BJ (cell line): ENCODE results near the gene TBL1X. TPM values are rescaled to one million over a fixed set of nuclear protein-coding genes. Genes with fewer than 3 reads are reported as not detected.
A peak's percentile ranks its signal among the peaks of the same experiment; 100 is the strongest.

Experiments used
- CTCF ChIA-PET: fragments of 350-600 bp; formaldehyde crosslinking; extraction: SDS; loops from one replicate; lab custom pipeline; 2021; ENCODE audit warnings: antibody characterized with exemption, inconsistent platforms; lab: Yijun Ruan, JAX
- POLR2A ChIA-PET: fragments of 300-600 bp; sonication (Branson Sonifier 250); formaldehyde crosslinking; extraction: SDS; loops from one replicate; lab custom pipeline; 2021; ENCODE audit warnings: antibody characterized with exemption; lab: Charles Lee
- DNase-seq: peaks from one replicate; pipeline ENCODE4 v3.0.0-alpha.2; 2011; ENCODE audit warnings: low read depth
- H3K27me3 ChIP-seq: 2 replicates; pipeline ENCODE4 v1.6.0; 2011; ENCODE audit warnings: low read length; ENCODE audit not compliant: control insufficient read depth, insufficient read depth
- H3K36me3 ChIP-seq: 2 replicates; pipeline ENCODE4 v1.5.1; 2011; ENCODE audit warnings: low read length; ENCODE audit not compliant: control insufficient read depth, insufficient read depth
- H3K4me3 ChIP-seq: 2 replicates; pipeline ENCODE4 v1.5.1; 2011; ENCODE audit warnings: low read depth, mild to moderate bottlenecking, control low read depth, low read length
- CTCF ChIP-seq: IDR thresholded peaks from 2 replicates; pipeline ENCODE4 v1.5.1; 2011; ENCODE audit warnings: low read depth, mild to moderate bottlenecking, control low read depth, inconsistent platforms, low read length, moderate library complexity; ENCODE audit not compliant: insufficient read depth
- polyA plus RNA-seq: library from polyadenylated mRNA; depleted of rRNA; stranded (reverse); fragments of >200 nt; gene quantifications from 2 replicates; pipeline ENCODE4 v1.2.3, GENCODE V29; 2011

Gene TBL1X
- polyA plus RNA-seq, 1 experiment = 13.2 TPM

DNA sequence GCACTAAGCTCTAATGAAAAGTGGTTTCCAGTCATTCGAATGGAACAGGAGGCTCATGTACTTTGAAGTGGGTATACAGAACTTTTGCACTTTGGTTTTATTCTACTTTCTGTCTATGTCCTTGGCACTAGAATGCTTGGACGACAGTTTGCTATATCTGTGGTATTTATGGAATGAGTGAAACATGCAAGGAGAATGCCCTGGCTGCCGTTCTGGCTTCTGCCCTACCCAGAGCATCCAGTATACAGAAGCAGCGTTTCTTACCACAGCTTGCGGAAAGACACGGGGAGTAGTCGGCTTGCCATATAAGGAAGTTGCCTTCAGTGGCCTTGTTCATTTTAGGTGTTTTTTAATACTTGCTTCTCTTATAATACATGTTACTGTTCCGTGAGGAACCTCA is 98.0 kb downstream of the TBL1X start:
- Histone ChIP-seq H3K36me3 (no peaks in the 10 kb centered on the region), H3K27me3 (no peaks in the 10 kb centered on the region), H3K4me3 (no peak overlapping the region)
- ChIA-PET CTCF (interaction anchor here (0.6 kb wide), 1 partner anchor 26 kb away, joined by 4 read pairs; no protein-coding TSS in a partner anchor), POLR2A (no interaction called here)
- DNase-seq = peak; percentile 57
- TF ChIP-seq CTCF = no peak

DNA sequence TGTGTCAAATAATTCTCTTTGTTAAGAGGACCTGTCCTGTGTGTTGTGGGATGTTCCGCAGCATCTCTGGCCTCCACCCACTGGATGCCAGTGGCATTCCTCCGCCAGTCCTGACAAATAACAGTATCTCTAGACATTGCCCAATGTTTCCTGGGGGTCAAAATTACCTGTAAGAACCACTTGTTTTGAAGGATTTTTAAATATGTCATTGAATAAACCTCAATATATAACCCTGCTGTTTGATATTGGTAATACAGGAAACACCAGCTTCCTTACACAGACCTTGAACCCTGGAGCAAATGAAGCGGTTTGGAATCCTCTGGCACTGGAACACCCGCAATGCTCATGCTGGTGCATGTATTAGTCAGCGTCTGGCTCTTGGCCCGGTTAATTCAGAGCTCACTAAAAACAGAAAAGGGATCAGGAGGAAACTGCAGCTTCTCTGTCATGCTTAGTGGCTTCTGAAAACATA is 101.3 kb downstream of the TBL1X start:
- peak; percentile 32 for DNase-seq
- no peaks in the 10 kb centered on the region for H3K27me3 ChIP-seq
- POLR2A ChIA-PET = no interaction called here
- no peak for TF ChIP-seq CTCF
- H3K36me3 ChIP-seq = no peaks in the 10 kb centered on the region
- CTCF ChIA-PET = no interaction called here
- no peak overlapping the region for H3K4me3 ChIP-seq

GRCh38 chrX:9569876-9570301 is 105.0 kb downstream of the TBL1X start:
- Histone ChIP-seq H3K27me3 (no peaks in the 10 kb centered on the region), H3K4me3 (no peak overlapping the region), H3K36me3 (no peaks in the 10 kb centered on the region)
- CTCF ChIA-PET = interaction anchor here (0.7 kb wide), 1 partner anchor 152 kb away, joined by 3 read pairs; no protein-coding TSS in a partner anchor
- DNase-seq = no peak
- POLR2A ChIA-PET = no interaction called here
- TF ChIP-seq CTCF = no peak

DNA sequence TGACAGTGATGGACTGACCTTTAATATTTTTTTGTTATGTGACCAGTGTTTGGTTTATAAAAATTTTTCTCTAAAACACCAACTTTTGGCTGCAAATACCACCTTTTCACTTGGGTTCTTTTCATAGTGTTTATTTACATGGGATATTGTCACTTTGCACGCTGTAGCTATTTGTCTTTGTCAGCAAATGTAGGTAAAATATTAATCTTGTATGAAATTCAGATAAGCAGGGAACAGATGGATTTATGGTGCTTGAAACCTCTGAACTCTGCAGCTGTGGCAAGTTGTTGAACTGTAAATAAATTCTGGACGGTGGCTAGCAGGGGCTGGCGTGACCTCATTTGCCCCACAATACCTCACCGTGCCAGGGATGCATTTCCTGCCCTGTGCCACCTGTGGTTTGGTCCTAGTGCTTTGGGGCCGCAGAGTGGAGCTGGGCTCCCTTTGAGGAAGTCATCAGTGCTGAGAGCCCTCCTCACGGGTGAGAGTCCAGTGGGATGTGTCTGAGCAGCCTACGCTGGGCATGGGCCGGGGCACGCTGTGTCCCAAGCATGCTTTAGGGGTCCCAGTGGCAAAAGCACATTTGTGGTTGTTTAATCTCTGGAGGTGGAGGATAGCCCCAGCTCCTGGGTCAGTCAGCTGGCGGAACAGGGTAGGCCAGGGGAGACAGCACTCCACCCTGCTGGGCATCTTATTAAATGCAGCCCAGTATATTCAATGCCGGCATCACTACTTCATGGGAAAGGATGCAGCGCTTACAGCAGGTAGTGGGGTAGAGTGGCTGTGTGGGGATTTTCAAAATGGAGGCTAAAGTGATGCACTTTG is 108.6 kb downstream of the TBL1X start:
- no peak for TF ChIP-seq CTCF
- CTCF ChIA-PET = no interaction called here
- Histone ChIP-seq H3K27me3 (no peaks in the 10 kb centered on the region), H3K36me3 (no peaks in the 10 kb centered on the region), H3K4me3 (no peak overlapping the region)
- no peak for DNase-seq
- POLR2A ChIA-PET = no interaction called here

DNA sequence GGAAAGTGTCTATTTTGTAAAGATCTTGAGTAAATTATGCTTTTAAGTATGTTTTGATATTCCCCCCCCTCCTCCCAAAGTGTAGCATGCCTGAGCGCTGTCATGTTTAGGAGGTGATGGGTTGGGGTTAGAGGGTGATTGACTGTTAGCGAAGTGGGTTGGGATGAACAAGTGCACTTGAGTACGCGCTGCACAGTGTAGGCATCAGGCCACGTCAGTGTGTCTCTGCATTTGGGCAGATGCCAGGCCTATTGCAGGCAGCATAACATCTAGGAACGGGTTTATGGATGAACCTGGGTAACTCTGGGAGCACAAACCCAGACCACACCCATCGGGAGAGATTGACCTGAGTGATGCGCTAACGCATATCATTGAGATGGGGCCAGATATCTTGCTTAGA is 111.2 kb downstream of the TBL1X start:
- Histone ChIP-seq H3K36me3 (no peaks in the 10 kb centered on the region), H3K27me3 (no peaks in the 10 kb centered on the region), H3K4me3 (no peak overlapping the region)
- TF ChIP-seq CTCF = no peak
- no peak for DNase-seq
- CTCF ChIA-PET = no interaction called here
- POLR2A ChIA-PET = no interaction called here
